RWPE2 (cell line): ENCODE measurements around the gene IFNW1.

Source experiments
- ATAC-seq: fragments of 200-7000 bp; cut with Tn5 transposase; 3 replicates; pipeline ENCODE4 v1.9.1; 2021; ENCODE audit warnings: low read depth
- DNase-seq: peaks from one replicate; pipeline ENCODE4 v3.0.0-alpha.2; 2020; ENCODE audit warnings: low spot score
- H3K27ac ChIP-seq: fragments of 450-650 bp; 2 replicates; pipeline ENCODE4 v1.5.1; 2017; ENCODE audit warnings: mild to moderate bottlenecking; ENCODE audit not compliant: poor library complexity, severe bottlenecking
- H3K27me3 ChIP-seq: fragments of 250-450 bp; sonication (Bioruptor Pico); 2 replicates; pipeline ENCODE4 v1.5.1; 2021; ENCODE audit warnings: mild to moderate bottlenecking, moderate library complexity; ENCODE audit not compliant: insufficient read depth, poor library complexity, severe bottlenecking
- H3K36me3 ChIP-seq: fragments of 250-450 bp; sonication (Bioruptor Pico); 2 replicates; pipeline ENCODE4 v1.5.1; 2020; ENCODE audit warnings: low read depth, mild to moderate bottlenecking, moderate library complexity
- H3K4me1 ChIP-seq: fragments of 250-450 bp; sonication (Bioruptor Pico); 2 replicates; pipeline ENCODE4 v1.5.1; 2021; ENCODE audit warnings: mild to moderate bottlenecking, moderate library complexity; ENCODE audit not compliant: insufficient read depth, poor library complexity, severe bottlenecking
- H3K4me3 ChIP-seq: fragments of 250-450 bp; sonication (Bioruptor Pico); 2 replicates; pipeline ENCODE4 v1.5.1; 2021; ENCODE audit warnings: mild to moderate bottlenecking, moderate library complexity; ENCODE audit not compliant: severe bottlenecking
- H3K9me3 ChIP-seq: fragments of 250-450 bp; sonication (Bioruptor Pico); 2 replicates; pipeline ENCODE4 v1.5.1; 2021; ENCODE audit warnings: mild to moderate bottlenecking, moderate library complexity; ENCODE audit not compliant: severe bottlenecking
- TF ChIP-seq, protein P1 (sequence below): fragments of 450-650 bp; IDR thresholded peaks from one replicate; pipeline ENCODE4 v1.5.1; 2017; ENCODE audit warnings: mild to moderate bottlenecking, moderate library complexity; ENCODE audit not compliant: poor library complexity, severe bottlenecking

The IFNW1 gene

GRCh38 chr9:21110708-21111576 is 30.7 kb downstream of the IFNW1 start:
- H3K9me3 ChIP-seq: no peaks in the 10 kb centered on the region
- no peaks in the 10 kb centered on the region for H3K36me3 ChIP-seq
- no peak overlapping the region for H3K27ac ChIP-seq
- TF ChIP-seq, protein P1, sequence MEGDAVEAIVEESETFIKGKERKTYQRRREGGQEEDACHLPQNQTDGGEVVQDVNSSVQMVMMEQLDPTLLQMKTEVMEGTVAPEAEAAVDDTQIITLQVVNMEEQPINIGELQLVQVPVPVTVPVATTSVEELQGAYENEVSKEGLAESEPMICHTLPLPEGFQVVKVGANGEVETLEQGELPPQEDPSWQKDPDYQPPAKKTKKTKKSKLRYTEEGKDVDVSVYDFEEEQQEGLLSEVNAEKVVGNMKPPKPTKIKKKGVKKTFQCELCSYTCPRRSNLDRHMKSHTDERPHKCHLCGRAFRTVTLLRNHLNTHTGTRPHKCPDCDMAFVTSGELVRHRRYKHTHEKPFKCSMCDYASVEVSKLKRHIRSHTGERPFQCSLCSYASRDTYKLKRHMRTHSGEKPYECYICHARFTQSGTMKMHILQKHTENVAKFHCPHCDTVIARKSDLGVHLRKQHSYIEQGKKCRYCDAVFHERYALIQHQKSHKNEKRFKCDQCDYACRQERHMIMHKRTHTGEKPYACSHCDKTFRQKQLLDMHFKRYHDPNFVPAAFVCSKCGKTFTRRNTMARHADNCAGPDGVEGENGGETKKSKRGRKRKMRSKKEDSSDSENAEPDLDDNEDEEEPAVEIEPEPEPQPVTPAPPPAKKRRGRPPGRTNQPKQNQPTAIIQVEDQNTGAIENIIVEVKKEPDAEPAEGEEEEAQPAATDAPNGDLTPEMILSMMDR: peak; percentile 90
- peaks cover 9% of the 10 kb centered on the region for H3K27me3 ChIP-seq
- DNase-seq (no peak), ATAC-seq (peak; percentile 94)
- H3K4me1 ChIP-seq: no peaks in the 10 kb centered on the region
- no peak overlapping the region for H3K4me3 ChIP-seq

- Histone ChIP-seq H3K9me3 (no peaks in the 10 kb centered on the region), H3K36me3 (no peaks in the 10 kb centered on the region), H3K27ac (no peak overlapping the region), H3K4me3 (no peak overlapping the region), H3K4me1 (no peaks in the 10 kb centered on the region), H3K27me3 (no peaks in the 10 kb centered on the region)
- TF ChIP-seq, protein P1: no peak
- DNase-seq (no peak), ATAC-seq (no peak)
Observed at GRCh38 chr9:21104787-21105186, 36.8 kb downstream of the IFNW1 start.

GRCh38 chr9:21102305-21102704 is 39.3 kb downstream of the IFNW1 start:
- Histone ChIP-seq H3K4me1 (no peaks in the 10 kb centered on the region), H3K4me3 (no peak overlapping the region), H3K9me3 (no peaks in the 10 kb centered on the region), H3K36me3 (no peaks in the 10 kb centered on the region), H3K27ac (no peak overlapping the region), H3K27me3 (no peaks in the 10 kb centered on the region)
- TF ChIP-seq, protein P1: no peak
- DNase-seq (no peak), ATAC-seq (no peak)

DNA sequence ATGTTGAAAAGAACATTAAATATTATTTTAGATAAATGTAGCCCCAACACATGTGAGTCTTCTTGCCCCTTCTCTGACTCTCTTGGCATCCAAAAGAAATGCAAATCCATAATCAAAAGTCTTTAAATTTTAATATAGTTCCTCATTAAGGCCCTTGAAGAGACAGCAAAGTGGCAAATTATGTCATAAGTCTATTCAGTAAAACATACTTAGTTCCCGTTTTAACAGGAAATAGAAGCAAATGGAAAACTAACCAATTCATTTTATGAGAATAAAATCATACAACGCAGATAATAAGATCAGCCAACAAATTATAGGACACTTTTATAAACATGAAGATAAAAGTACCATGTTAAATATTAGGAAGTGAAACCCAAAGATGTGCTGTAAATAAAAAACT is 43.8 kb downstream of the IFNW1 start:
- Histone ChIP-seq H3K36me3 (no peaks in the 10 kb centered on the region), H3K9me3 (no peaks in the 10 kb centered on the region), H3K27ac (no peak overlapping the region), H3K4me1 (peaks cover 10% of the 10 kb centered on the region), H3K4me3 (no peak overlapping the region), H3K27me3 (no peaks in the 10 kb centered on the region)
- TF ChIP-seq, protein P1: no peak
- ATAC-seq (no peak), DNase-seq (no peak)

DNA sequence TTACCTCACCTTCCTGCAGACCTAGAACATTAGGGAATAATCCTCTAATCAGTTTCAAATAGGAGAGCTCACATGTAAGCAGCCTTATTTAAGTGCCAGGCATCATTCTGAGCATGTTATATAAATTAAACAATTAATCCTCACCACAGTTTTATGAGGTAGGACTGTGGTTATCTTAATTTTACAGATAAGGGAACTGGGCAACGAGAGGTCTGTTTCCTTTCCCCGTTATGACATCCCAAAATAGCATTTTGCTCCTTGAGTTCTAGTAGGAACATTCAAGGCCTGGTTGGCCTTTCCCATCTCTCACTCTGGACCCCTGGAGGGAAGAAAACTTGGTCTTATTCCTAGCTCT is 44.8 kb downstream of the IFNW1 start:
- ATAC-seq: no peak
- no peak for DNase-seq
- no peak overlapping the region for H3K27ac ChIP-seq
- H3K9me3 ChIP-seq: no peaks in the 10 kb centered on the region
- TF ChIP-seq, protein P1: no peak
- no peak overlapping the region for H3K4me3 ChIP-seq
- H3K27me3 ChIP-seq: no peaks in the 10 kb centered on the region
- H3K4me1 ChIP-seq: peaks cover 10% of the 10 kb centered on the region
- no peaks in the 10 kb centered on the region for H3K36me3 ChIP-seq
